ENCODE results near the gene ADAMTSL3. TPM values are rescaled to one million over a fixed set of nuclear protein-coding genes. Genes with fewer than 3 reads are reported as not detected.

Gene ADAMTSL3
- total RNA-seq, 1 experiment from 2014 or later = 0.05 TPM

DNA sequence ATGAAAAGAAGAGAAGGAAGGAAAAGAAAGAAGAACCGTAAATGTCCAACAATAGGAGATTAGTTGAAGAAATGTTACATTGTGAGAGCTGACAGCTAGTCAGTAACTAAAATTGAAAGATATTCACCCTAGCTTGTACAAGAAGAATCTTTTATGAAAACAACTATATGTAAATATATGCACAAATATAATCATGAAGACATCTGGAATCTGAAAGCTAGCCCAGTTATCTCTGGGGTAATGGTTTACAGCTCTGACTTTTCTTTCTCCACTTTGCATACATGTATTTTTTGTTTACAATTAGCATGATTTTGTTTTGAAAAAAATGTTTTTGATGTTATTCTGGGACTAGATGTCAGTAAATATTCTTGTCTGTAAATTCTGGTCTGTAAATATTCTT, 37.1 kb upstream of the ADAMTSL3 start:
- TF ChIP-seq ELF1 (IDR thresholded peaks at IDR 0.05; ENCODE audit: borderline replicate concordance, low read depth) = no peak
- no peak for TF ChIP-seq SP1 (IDR thresholded peaks at IDR 0.05; ENCODE audit: low read depth)
- TF ChIP-seq ZFX (IDR thresholded peaks at IDR 0.05) = no peak
- no peak for TF ChIP-seq JUND (IDR thresholded peaks at IDR 0.05)
- TF ChIP-seq POLR2A (IDR thresholded peaks at IDR 0.05; ENCODE audit: borderline replicate concordance, extremely low read depth, insufficient read depth, insufficient read length) = no peak
- no peak for TF ChIP-seq TCF7L2 (IDR thresholded peaks at IDR 0.05; ENCODE audit: borderline replicate concordance, extremely low read depth, insufficient read depth, insufficient read length)
- TF ChIP-seq SIN3A (IDR thresholded peaks at IDR 0.05; ENCODE audit: low read depth) = no peak
- TF ChIP-seq, protein P1, sequence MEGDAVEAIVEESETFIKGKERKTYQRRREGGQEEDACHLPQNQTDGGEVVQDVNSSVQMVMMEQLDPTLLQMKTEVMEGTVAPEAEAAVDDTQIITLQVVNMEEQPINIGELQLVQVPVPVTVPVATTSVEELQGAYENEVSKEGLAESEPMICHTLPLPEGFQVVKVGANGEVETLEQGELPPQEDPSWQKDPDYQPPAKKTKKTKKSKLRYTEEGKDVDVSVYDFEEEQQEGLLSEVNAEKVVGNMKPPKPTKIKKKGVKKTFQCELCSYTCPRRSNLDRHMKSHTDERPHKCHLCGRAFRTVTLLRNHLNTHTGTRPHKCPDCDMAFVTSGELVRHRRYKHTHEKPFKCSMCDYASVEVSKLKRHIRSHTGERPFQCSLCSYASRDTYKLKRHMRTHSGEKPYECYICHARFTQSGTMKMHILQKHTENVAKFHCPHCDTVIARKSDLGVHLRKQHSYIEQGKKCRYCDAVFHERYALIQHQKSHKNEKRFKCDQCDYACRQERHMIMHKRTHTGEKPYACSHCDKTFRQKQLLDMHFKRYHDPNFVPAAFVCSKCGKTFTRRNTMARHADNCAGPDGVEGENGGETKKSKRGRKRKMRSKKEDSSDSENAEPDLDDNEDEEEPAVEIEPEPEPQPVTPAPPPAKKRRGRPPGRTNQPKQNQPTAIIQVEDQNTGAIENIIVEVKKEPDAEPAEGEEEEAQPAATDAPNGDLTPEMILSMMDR (IDR thresholded peaks at IDR 0.05 in 2 of 3, conservative IDR thresholded peaks at IDR 0.05 in 1 of 3; ENCODE audit: borderline replicate concordance in 1 of 3, insufficient read depth in 1 of 3, low read depth in 2 of 3, low read length in 2 of 3) = no peak
- no peak for TF ChIP-seq YY1 (IDR thresholded peaks at IDR 0.05; ENCODE audit: extremely low read depth, insufficient replicate concordance, low read depth, low read length)
- no peak overlapping the region for H3K27ac ChIP-seq (ENCODE audit: low read depth, low read length)
- H3K4me1 ChIP-seq (ENCODE audit: control insufficient read depth in 1 of 2, insufficient read depth in 2 of 2, low read length in 2 of 2) = no peaks in the 10 kb centered on the region
- H3K79me2 ChIP-seq (ENCODE audit: insufficient read depth, low read length) = no peaks in the 10 kb centered on the region
- H2AFZ ChIP-seq (ENCODE audit: low read depth, low read length, poor library complexity, severe bottlenecking) = no peak overlapping the region
- ATAC-seq (no peak), DNase-seq (ENCODE audit: low read depth, low spot score) (no peak)
- H3K36me3 ChIP-seq (ENCODE audit: control insufficient read depth in 1 of 2, insufficient read depth in 2 of 2, low read length in 2 of 2) = no peaks in the 10 kb centered on the region
- H3K9me3 ChIP-seq (ENCODE audit: control insufficient read depth in 1 of 2, insufficient read depth in 1 of 2, low read depth in 1 of 2, low read length in 2 of 2) = no peaks in the 10 kb centered on the region
- H3K9me2 ChIP-seq (ENCODE audit: insufficient read depth) = no peaks in the 10 kb centered on the region
- POLR2A ChIA-PET = no interaction called here
- no TSS peak for BruUV-seq (replicated peaks)
- intact Hi-C loops (cut with micrococcal nuclease) = no loop called here
- H4K20me1 ChIP-seq (ENCODE audit: insufficient read depth) = no peaks in the 10 kb centered on the region
- CTCF ChIA-PET = interaction anchor here (1.0 kb wide), 1 partner anchor 24 kb away, joined by 3 read pairs; no protein-coding TSS in a partner anchor
- H3K27me3 ChIP-seq (ENCODE audit: insufficient read depth, low read length) = 0 out of 2 replicates have a peak, but pooled peaks cover 3% of the 10 kb centered on the region
- H3K4me2 ChIP-seq (ENCODE audit: low read length) = no peak overlapping the region
- RAD21 ChIA-PET (ENCODE audit: low non-redundant PET in 1 of 2, low total read pairs in 2 of 2, uncharacterized antibody in 2 of 2, unreplicated experiment in 2 of 2) = no interaction called here
- H3K9ac ChIP-seq (ENCODE audit: low read length) = no peak overlapping the region
- H3K4me3 ChIP-seq (replicated peaks in 1 of 2; ENCODE audit: low read depth in 1 of 2, low read length in 2 of 2) = no peak overlapping the region

All from HCT116 (cell line).